Measurements from ENCODE around the gene STAMBP.

DNA sequence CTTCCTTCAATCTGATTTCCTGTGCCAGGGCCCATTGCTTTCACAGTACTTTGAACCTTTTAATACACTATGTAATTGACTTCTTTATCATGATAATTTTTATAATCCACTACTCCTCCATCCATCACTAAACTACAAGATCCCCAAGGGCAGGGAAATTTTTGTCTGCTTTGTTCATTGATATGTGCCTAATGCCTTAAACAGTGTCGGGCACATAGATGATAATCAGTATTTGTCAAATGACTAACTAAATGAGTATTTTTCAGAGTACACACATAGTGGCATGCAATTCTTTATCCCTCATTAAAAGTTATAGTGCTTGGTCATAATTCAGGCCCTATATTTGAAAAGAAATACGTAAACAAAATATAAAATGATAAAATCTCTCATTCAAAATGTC lies 5.3 kb upstream of the STAMBP start:
- TF ChIP-seq MYC (IDR thresholded peaks at IDR 0.05; ENCODE audit: low read depth, low read length) (no peak), FOS (IDR thresholded peaks at IDR 0.05; ENCODE audit: borderline replicate concordance, insufficient read depth, low read length) (no peak), EZH2 (IDR thresholded peaks at IDR 0.05; ENCODE audit: borderline replicate concordance, low read depth, low read length, severe bottlenecking) (no peak), POLR2A (IDR thresholded peaks at IDR 0.05; ENCODE audit: low read depth, low read length) (no peak), POLR2AphosphoS5 (IDR thresholded peaks at IDR 0.05; ENCODE audit: insufficient read depth, low read depth, low read length) (no peak), JUN (IDR thresholded peaks at IDR 0.05; ENCODE audit: borderline replicate concordance, insufficient read depth, insufficient read length, low read depth) (no peak)
- TF ChIP-seq, protein P1, sequence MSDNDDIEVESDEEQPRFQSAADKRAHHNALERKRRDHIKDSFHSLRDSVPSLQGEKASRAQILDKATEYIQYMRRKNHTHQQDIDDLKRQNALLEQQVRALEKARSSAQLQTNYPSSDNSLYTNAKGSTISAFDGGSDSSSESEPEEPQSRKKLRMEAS (IDR thresholded peaks at IDR 0.05; ENCODE audit: insufficient read depth, insufficient read length), result no peak
- TF ChIP-seq, protein P2, sequence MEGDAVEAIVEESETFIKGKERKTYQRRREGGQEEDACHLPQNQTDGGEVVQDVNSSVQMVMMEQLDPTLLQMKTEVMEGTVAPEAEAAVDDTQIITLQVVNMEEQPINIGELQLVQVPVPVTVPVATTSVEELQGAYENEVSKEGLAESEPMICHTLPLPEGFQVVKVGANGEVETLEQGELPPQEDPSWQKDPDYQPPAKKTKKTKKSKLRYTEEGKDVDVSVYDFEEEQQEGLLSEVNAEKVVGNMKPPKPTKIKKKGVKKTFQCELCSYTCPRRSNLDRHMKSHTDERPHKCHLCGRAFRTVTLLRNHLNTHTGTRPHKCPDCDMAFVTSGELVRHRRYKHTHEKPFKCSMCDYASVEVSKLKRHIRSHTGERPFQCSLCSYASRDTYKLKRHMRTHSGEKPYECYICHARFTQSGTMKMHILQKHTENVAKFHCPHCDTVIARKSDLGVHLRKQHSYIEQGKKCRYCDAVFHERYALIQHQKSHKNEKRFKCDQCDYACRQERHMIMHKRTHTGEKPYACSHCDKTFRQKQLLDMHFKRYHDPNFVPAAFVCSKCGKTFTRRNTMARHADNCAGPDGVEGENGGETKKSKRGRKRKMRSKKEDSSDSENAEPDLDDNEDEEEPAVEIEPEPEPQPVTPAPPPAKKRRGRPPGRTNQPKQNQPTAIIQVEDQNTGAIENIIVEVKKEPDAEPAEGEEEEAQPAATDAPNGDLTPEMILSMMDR (IDR thresholded peaks at IDR 0.05; ENCODE audit: extremely low read depth in 1 of 2, insufficient read depth in 1 of 2, low read depth in 1 of 2, low read length in 2 of 2), result no peak
